Motor neuron (in vitro differentiated cells): ENCODE measurements around the gene UNK. TPM values are rescaled to one million over a fixed set of nuclear protein-coding genes. Genes with fewer than 3 reads are reported as not detected.
"Not testable (repeated sequence)": the region's sequence is repeated elsewhere in the genome, so short reads cannot be mapped to it uniquely, and the experiment has no call there.

Experiments
- ATAC-seq, 8 experiments: fragments of 200-7000 bp; cut with Tn5 transposase; replicated peaks in 6 of 8; 2 replicates each; pipeline ENCODE4 v1.8.0; 2021; ENCODE audit warnings: mild to moderate bottlenecking in 8 of 8, moderate library complexity in 8 of 8
- H3K27ac ChIP-seq, 2 donors: fragments of 250-450 bp; sonication (Bioruptor Pico); 2 replicates each; pipeline ENCODE4 v1.9.0; 2021; ENCODE audit warnings: antibody characterized with exemption in 2 of 2, mild to moderate bottlenecking in 2 of 2, moderate library complexity in 1 of 2
- H3K4me1 ChIP-seq, 2 donors: fragments of 250-450 bp; sonication (Bioruptor Pico); replicated peaks in 1 of 2; 2 replicates each; pipeline ENCODE4 v1.6.1; 2021; ENCODE audit warnings: antibody characterized with exemption in 2 of 2, mild to moderate bottlenecking in 2 of 2, moderate library complexity in 1 of 2
- H3K4me3 ChIP-seq, 5 donors: fragments of 250-450 bp; sonication (Bioruptor Pico); 2 replicates each; pipeline ENCODE4 v1.9.0; 2021; ENCODE audit warnings: antibody characterized with exemption in 5 of 5, mild to moderate bottlenecking in 5 of 5, moderate library complexity in 4 of 5
- WGBS, 10 experiments: fragments of 450-650 bp; shearing (Covaris generic); methylation state at CpG; one replicate each; pipeline ENCODE4 v1.0.0; 2022; 5-methylcytosine and 5-hydroxymethylcytosine counted together
- in situ Hi-C, 9 experiments: fragments of 400-800 bp; cut with MboI; loops; one replicate each; pipeline ENCODE4 v1.15.0; 2021; ENCODE audit warnings: low sequenced_read_pairs in 9 of 9, low pct_unique_long_range_greater_than_20kb in 2 of 9; ENCODE audit not compliant: unreplicated experiment in 9 of 9
- total RNA-seq, 8 experiments: library from RNA; unstranded; fragments of 300-600 nt; gene quantifications; 2 replicates each; pipeline versions ENCODE4 v1.2.3 to v1.2.4, GENCODE V29; 2022

Gene UNK
- total RNA-seq, 8 experiments from 2014 or later: 14.6 to 38.2 (median 20.0) TPM

GRCh38 chr17:75769536-75769935 lies 15.1 kb upstream of the UNK start:
- Histone ChIP-seq H3K4me1 (no peaks in the 10 kb centered on the region), H3K27ac (no peak overlapping the region), H3K4me3 (no peak overlapping the region)
- 14 to 100% (median 79%) methylated on average over 1 to 3 of the region's 3 CpGs; no CpG with 5 or more reads in 2 of the 10 experiments for WGBS, 10 experiments
- in situ Hi-C loops: no loop called here
- ATAC-seq: no peak

GRCh38 chr17:75771334-75772281 lies 13.0 kb upstream of the UNK start:
- no peak for ATAC-seq
- WGBS, 10 experiments: 0 to 89% (median 76%) methylated on average over 1 to 11 of the region's 17 CpGs; no CpG with 5 or more reads in 1 of the 10 experiments
- peaks cover 0 to under 1% of the 10 kb centered on the region in 2 donors for H3K4me1 ChIP-seq
- in situ Hi-C loops: no loop called here
- no peak overlapping the region for H3K4me3 ChIP-seq
- no peak overlapping the region for H3K27ac ChIP-seq

GRCh38 chr17:75773121-75773807 lies 11.3 kb upstream of the UNK start:
- H3K27ac ChIP-seq: no peak overlapping the region
- peaks cover 11 to 12% of the 10 kb centered on the region in 2 donors for H3K4me1 ChIP-seq
- 60 to 93% (median 78%) methylated on average over 2 to 8 of the region's 12 CpGs; no CpG with 5 or more reads in 4 of the 10 experiments for WGBS, 10 experiments
- in situ Hi-C loops: no loop called here
- peak in 6 of 8 experiments; percentile 3 to 24 (median 21) for ATAC-seq
- no peak overlapping the region for H3K4me3 ChIP-seq

- H3K4me3 ChIP-seq: no peak overlapping the region
- H3K4me1 ChIP-seq: peaks cover 11 to 12% of the 10 kb centered on the region in 2 donors
- in situ Hi-C loops: no loop called here
- 53 to 100% (median 91%) methylated on average over 1 to 3 of the region's 15 CpGs; no CpG with 5 or more reads in 6 of the 10 experiments for WGBS, 10 experiments
- no peak overlapping the region for H3K27ac ChIP-seq
- ATAC-seq: peak in 7 of 8 experiments; percentile 0 to 37 (median 16)
Observed at GRCh38 chr17:75773808-75774470, 10.7 kb upstream of the UNK start.

- ATAC-seq: peak; percentile 0 to 20 (median 9)
- Histone ChIP-seq H3K4me3 (no peak overlapping the region), H3K4me1 (peaks cover 11 to 12% of the 10 kb centered on the region in 2 donors), H3K27ac (no peak overlapping the region)
- 86 to 100% (median 93%) methylated on average over 1 to 2 of the region's 4 CpGs; no CpG with 5 or more reads in 6 of the 10 experiments for WGBS, 10 experiments
- in situ Hi-C loops: no loop called here
Observed at GRCh38 chr17:75774471-75774990, 10.1 kb upstream of the UNK start.

- WGBS, 10 experiments: 30 to 100% (median 59%) methylated on average over 1 to 3 of the region's 6 CpGs; no CpG with 5 or more reads in 2 of the 10 experiments
- peak in 5 of 8 experiments; percentile 0 to 3 (median 3) for ATAC-seq
- H3K4me3 ChIP-seq: no peak overlapping the region
- no peak overlapping the region for H3K27ac ChIP-seq
- in situ Hi-C loops: no loop called here
- peaks cover 11 to 12% of the 10 kb centered on the region in 2 donors for H3K4me1 ChIP-seq
Observed at GRCh38 chr17:75774991-75775668, 9.5 kb upstream of the UNK start.

GRCh38 chr17:75776386-75777295 lies 8.0 kb upstream of the UNK start:
- Histone ChIP-seq H3K4me3 (peak overlapping the region in 4 of 5 donors; percentile 2 to 99 (median 91)), H3K4me1 (peaks cover 11 to 12% of the 10 kb centered on the region in 2 donors), H3K27ac (no peak overlapping the region)
- WGBS, 10 experiments: 14 to 96% (median 88%) methylated on average over 3 to 15 of the region's 15 CpGs
- in situ Hi-C loops: no loop called here
- peak in 1 of 8 experiments; percentile 1 for ATAC-seq

- in situ Hi-C loops: no loop called here
- Histone ChIP-seq H3K4me3 (peak overlapping the region; percentile 87 to 99 (median 91)), H3K4me1 (peaks cover 11 to 12% of the 10 kb centered on the region in 2 donors), H3K27ac (no peak overlapping the region)
- WGBS, 10 experiments: 0 to 71% (median 24%) methylated on average over 1 to 2 of the region's 2 CpGs; no CpG with 5 or more reads in 4 of the 10 experiments
- no peak for ATAC-seq
Observed at GRCh38 chr17:75777296-75777922, 7.2 kb upstream of the UNK start.

GRCh38 chr17:75778066-75778860 lies 6.3 kb upstream of the UNK start:
- H3K27ac ChIP-seq, in situ Hi-C loops: not testable (repeated sequence)
- 0 to 19% (median 7%) methylated on average over 2 to 13 of the region's 19 CpGs; no CpG with 5 or more reads in 4 of the 10 experiments for WGBS, 10 experiments

GRCh38 chr17:75778861-75779249 lies 5.8 kb upstream of the UNK start:
- 0% methylated on average over 1 to 5 of the region's 38 CpGs; no CpG with 5 or more reads in 7 of the 10 experiments for WGBS, 10 experiments
- Histone ChIP-seq H3K4me3 (peak overlapping the region; percentile 87 to 99 (median 91)), H3K27ac (peak overlapping the region; percentile 79 to 91), H3K4me1 (peaks cover 17 to 19% of the 10 kb centered on the region in 2 donors)
- ATAC-seq: peak in 1 of 8 experiments; percentile 0
- in situ Hi-C loops: no loop called here

More at GRCh38 chr17:75778066-75778860, 6.3 kb upstream of the UNK start:
- Histone ChIP-seq H3K4me1 (peaks cover 12 to 13% of the 10 kb centered on the region in 2 donors), H3K4me3 (peak overlapping the region; percentile 87 to 99 (median 91))
- not testable (repeated sequence) for ATAC-seq
